Measurements from ENCODE around the gene KCTD6.

- TF ChIP-seq ZFX (IDR thresholded peaks at IDR 0.05) (no peak), CTCF (IDR thresholded peaks at IDR 0.05 in 2 of 3, conservative IDR thresholded peaks at IDR 0.05 in 1 of 3; ENCODE audit: borderline replicate concordance in 1 of 3, insufficient read depth in 1 of 3, low read depth in 2 of 3, low read length in 2 of 3) (no peak), POLR2A (IDR thresholded peaks at IDR 0.05; ENCODE audit: borderline replicate concordance, extremely low read depth, insufficient read depth, insufficient read length) (no peak), SP1 (IDR thresholded peaks at IDR 0.05; ENCODE audit: low read depth) (no peak), POLR2AphosphoS5 (IDR thresholded peaks at IDR 0.05; ENCODE audit: low read depth, low read length) (no peak), EZH2 (IDR thresholded peaks at IDR 0.05) (no peak), ZBTB33 (IDR thresholded peaks at IDR 0.05; ENCODE audit: extremely low read depth, insufficient replicate concordance, low read length) (no peak)
Measured at GRCh38 chr3:58497097-58497496, 5.2 kb downstream of the KCTD6 start.
